ENCODE results near the gene RASAL2.

GRCh38 chr1:178220094-178220493 lies 126.2 kb downstream of the RASAL2 start:
- TF ChIP-seq CTCF (IDR thresholded peaks at IDR 0.05 in 8 of 11, conservative IDR thresholded peaks at IDR 0.05 in 3 of 11): no peak
- TF ChIP-seq POLR2A (IDR thresholded peaks at IDR 0.05): no peak
- TF ChIP-seq POLR2AphosphoS5 (IDR thresholded peaks at IDR 0.05): no peak

Measured in spleen (tissue), 7 donors.